Esophagus mucosa (tissue), 1 donor: ENCODE results near the gene KCNQ5. TPM values are rescaled to one million over a fixed set of nuclear protein-coding genes. Genes with fewer than 3 reads are reported as not detected.
"Not testable (repeated sequence)": the region's sequence is repeated elsewhere in the genome, so short reads cannot be mapped to it uniquely, and the experiment has no call there.

Experiments used
- ATAC-seq: fragments of 200-7000 bp; cut with Tn5 transposase; one replicate; pipeline ENCODE4 v1.9.1; 2020
- total RNA-seq: library from RNA; stranded (reverse); gene quantifications from one replicate; pipeline ENCODE4 v1.2.4, GENCODE V29; 2023
- donor health status: DM: yes; HTN: yes; CAD: no.

KCNQ5 gene
- total RNA-seq, 1 donor from 2014 or later: 0.96 TPM

DNA sequence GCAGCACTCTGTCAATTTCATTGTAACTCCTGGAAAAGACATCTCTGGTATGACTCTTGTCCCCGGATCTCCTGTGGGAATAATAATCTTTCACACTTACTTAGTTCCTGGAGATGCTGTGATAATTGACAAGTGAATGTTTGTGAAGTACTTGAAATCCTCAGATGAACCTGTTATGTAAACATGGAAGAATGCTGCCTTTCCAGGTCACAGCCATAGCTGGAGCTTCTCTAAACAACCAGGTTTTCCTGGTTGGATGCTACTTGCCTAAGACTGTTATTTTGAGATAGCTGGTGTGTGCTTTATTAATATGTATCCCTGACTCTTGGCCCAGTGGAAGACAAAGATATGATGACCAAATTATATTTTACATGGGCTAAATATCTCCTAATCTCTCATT is 228.6 kb downstream of the KCNQ5 start:
- no peak for ATAC-seq

DNA sequence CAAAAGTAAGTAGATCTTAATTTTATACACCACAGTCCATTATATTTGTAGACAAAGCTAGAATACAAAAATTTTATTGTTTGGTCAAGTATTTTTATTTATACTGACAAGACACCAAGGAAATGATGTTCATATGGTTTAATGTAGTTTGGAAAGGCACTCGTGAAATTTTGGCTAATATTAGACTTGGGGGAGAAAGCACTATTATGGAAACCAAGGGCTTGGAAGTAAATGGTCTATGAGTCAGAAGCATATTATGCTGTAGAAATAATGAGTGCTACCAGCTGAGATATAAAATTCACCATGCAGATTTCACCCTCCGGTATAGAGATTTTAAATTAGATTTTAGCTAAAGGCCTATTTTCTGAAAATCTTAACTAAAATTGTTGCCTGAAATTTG is 233.6 kb downstream of the KCNQ5 start:
- ATAC-seq: no peak

DNA sequence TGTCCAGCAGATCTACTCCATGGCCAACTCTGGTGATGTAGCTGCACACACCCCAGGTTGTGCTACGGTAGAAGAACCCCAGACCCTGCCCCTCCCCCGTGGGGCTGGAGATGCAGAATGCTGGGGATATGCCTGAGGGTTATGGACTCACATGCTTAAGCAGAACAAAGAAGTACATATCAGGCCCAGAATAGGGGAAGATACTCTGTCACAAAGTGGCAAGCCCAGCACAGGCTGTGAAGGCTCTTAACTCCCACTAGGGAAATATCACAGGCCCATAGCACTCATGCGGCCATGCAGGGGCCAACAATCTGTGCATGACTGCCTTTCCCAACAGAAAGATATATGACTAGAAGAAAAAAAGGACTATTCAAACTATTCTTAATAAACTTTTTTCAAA is 234.9 kb downstream of the KCNQ5 start:
- ATAC-seq: no peak

DNA sequence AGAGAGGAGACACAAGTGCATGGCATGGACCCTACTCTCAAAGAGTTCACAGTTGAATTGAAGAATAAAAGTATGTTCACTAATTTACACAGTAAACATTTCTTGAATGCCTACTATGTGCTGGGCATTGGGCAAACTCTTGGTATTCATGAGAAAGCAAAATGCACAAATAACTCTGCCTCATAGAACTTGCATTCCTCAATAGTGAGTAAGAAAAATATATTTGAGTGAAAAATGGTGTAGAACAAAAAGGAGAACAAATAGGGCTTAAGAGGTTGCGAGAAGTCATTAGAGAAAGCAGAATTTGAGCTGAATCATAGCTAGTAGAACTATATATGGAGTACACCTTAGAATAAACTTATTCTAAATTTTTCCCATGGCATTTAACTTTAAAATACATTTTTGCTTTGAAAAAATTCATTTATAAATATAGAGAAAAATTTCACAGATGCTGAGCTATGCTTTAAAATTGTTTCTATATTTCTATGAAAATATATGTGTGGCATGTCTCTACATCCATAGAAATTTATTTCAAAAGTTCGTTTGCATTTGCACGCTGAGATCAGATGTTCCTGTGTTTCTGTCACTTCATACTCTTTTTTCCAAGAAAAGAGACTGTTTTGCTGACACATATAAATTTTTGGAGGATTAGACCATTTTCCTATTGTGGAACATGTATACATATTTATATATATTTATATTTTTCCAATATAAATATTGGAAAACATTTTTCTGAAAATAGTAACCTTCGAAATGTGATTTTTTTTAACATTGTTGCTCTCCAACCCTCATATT is 236.1 kb downstream of the KCNQ5 start:
- ATAC-seq: no peak

DNA sequence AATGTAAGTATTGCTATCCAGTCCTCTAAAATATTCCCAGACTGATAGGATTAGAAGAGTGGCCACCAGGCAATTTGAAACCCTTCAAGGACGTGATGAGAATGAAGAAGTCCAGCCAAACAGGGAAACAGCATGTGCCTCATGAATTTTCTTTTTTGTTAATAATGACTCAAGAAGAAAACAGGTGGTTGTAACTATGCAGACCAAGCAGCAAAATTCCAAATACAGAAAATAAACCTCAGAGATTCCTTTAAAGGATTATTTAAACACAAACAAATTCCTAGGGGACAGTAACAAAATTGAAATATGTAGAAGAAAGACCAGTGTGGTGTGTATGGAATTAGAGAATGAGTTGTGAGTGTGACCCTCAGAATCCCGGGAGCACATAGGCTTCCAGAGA is 239.2 kb downstream of the KCNQ5 start:
- ATAC-seq: no peak

DNA sequence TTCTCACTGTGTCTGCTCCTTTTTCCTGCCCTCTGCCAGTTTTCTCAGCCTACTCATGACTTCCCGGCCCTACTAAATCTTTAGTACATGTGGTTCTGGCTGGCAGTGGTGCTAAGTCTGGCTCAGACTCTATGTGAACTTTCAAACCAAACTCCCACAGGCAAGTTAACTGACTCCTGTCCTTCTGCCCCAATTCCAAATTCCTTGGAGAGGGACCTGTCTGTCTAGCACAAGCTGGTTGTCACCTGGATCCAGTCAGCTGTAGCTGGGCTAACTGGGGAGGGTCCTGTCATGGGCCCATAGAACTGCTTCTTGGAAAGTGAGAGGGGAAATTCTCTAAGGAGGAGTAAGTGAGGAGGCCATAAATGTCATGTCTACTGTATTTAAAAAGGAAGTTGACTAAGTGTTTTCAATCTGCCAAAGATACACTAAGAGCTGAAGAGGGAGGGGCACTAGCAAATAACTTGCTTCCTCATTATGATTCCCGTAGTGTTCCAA is 240.1 kb downstream of the KCNQ5 start:
- no peak for ATAC-seq

DNA sequence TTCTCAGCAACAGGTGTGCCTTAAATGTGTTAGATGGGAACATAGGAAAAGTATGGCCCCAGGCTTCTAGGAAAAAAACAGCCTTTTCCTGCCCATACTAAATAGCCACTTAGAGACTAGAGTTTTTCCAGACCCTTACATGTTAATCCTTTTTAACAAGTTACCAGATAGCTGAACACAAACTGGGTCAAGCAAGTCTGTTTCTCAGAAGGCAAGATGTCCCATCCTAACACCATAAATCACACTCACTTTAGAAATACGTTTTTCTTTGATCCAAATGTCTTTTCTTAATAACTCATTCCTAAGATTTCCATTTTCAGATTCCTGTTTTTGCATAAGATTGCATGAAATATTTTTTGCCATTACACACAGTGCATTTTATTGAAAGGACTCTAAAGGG is 241.3 kb downstream of the KCNQ5 start:
- no peak for ATAC-seq

DNA sequence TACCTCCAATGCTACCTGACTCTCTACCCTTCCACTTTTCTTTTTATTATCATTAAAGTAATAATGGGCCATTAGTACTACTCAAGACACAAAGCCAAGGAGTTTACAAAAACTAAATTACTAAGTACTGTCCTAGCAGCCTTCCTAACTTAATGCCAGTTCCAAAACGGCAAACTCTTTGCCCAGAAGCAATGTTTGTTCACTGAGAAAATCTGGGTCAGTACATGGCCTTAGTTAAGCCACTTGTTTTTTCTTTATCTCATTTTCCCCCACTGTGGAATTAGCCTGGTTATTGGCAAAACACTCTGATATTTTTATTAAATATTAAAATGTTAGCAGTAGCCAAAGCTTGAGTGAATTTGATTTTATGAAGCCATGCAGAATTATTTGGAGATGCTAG is 242.4 kb downstream of the KCNQ5 start:
- no peak for ATAC-seq

DNA sequence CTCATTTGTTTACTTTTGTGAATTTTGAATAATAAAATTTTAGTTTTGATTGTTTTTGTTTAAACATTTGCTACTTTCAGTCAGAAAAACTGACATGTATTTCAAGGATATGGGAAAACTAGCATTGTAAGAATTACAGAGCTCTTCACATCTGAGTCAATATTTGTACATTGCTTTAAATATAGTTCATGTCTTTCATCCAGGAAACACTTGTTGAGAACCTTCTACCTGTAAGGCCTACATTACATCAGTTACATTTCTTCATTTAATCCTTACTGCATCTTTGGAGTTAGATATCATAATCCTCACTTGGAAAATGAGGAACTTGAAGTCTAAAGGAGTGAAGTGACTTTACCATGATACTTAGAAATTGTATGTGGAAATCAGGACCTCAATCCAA is 242.9 kb downstream of the KCNQ5 start:
- ATAC-seq: no peak

DNA sequence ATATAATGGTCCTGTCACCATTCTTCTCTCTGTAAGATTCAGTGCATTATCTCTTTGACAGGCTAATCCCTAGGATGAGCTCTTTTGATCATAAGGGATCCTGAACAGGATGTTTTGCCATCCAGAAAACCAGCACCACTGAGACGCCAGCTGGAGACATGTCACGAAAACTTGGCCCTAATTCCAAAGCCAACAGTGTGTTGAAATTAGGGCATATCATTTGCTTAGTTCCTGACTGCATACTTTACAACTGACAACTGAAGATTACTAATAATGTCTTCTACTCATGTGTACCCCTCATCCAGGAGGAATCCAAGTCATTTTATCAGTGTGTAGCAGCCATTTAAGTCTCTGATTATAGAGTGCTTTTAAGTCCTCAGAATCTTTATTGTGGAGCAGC is 243.6 kb downstream of the KCNQ5 start:
- ATAC-seq: no peak

DNA sequence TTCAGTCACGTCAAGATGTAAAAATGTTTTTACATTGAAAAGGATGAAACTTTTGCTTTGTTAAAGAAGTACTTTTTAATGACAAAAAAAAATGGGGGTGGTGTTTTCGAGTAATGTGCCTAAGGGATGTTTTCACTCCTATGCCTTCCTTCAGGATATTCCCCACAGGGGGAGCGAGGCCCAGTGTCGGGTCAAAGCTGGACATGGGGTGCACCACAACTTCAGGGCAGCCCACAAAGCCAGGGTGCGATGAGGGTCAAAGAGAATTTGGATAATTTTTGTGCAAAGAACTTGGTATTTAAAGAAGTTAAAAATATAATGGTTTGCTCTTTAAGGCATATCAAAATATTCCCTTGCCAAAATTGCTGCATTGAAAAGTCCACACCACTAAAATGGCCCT is 247.8 kb downstream of the KCNQ5 start:
- ATAC-seq: no peak

DNA sequence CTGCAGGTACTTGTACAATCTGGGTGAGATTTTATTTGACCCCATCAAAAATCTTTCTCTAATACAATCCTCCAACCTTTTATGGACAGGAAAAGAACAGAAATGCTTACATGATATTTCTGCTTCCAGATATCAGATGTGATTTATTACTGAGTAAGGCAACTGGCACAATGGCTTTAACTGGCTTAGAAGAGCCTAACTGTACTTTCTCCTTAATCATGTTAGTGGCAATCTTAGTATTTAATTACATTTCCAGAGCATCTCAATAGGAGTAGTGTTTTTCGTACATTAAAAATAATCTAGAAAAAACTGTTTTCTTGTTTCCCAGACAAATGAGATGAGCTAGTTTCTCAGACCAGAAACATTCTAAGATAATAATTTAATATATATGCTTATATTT is 251.6 kb downstream of the KCNQ5 start:
- no peak for ATAC-seq

DNA sequence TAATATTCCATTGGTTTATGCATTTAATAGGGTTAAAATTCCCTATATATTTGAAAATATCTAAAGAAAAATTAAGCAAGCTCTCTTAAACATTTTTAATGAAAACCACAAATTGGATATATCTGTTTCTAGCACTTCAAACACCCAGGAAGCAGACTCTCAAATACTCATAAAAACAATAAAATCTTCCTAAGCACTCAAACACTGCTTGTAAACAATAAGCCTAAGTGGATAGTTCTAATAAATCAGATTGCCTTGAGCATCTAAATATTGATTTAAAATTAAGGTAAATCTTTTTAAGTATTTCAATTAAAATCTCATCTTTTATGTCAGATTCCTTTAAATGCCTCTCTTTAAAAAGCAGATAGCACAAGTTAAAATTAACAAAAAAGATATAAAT is 254.4 kb downstream of the KCNQ5 start:
- ATAC-seq: no peak

DNA sequence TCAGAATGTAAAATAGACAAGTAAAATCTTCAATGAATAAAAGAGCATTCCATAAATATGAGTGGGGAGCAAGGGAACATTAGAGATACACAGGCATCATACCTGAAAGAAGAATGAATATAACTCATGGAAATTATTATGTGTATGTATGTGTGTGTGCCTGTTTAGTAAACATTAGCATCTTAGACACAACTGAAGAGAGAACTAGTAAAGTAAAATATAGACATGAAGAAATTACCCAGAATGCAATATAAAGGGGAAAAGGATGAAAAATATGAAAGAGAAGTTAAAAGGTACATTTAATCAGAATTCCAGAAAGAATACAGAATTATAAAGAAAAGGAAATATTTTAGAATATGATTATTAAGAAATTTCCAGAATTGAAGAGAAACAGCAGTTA is 264.3 kb downstream of the KCNQ5 start:
- ATAC-seq: no peak

DNA sequence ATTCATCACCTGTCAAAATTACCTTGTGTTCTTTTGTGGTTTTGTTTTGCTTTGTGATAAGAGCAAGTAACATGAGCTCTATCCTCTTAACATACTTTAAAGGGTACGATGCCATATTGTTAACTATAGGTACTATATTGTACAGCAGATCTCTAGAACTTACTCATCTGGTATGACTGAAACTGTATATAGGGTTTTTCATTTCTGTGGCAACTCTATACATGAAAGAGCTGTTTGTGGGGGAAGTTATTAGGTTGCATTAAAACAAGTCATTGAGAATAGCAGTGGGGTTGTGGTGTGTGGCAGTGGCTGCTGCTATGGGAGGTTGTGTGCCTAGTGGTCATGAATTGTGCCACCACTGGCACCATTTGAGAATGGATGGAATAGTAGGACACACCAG is 268.4 kb downstream of the KCNQ5 start:
- ATAC-seq: no peak

DNA sequence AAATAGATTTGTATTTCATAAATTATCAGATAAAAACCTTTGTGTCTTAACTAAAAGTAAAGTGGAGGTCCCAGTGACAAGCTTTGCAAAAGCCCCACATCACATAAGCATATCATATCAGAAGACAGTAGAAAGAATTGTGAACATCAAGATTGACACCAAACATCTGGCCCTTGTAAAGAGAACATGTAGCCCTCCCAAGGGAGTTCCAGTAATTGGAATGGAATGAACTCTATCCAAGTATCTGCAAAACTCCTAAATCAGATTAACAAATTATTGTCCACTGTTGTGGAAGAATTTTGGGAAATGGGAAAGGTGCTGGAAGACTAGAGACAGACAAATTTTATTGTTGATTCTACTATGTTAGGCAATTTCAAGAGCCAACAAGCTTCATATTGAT is 268.8 kb downstream of the KCNQ5 start:
- ATAC-seq: no peak

DNA sequence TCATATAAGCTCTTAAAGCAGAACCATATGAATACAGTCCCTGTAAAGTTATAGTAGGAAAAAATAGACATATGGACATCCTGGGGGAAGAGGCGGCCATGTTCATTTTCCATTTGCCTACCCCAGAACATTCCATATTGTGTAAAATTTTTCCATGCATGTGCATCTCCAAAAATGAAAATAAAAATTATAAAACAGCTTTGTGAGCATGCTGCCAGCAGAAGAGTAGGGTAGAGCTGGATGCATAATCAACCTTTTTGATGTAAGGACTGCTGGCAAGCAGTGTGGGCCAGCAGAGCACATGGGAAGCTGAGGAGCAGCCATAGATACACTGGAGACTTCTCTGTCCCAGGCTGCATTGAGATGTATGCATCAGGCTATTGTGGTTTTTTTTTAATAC is 271.0 kb downstream of the KCNQ5 start:
- no peak for ATAC-seq

DNA sequence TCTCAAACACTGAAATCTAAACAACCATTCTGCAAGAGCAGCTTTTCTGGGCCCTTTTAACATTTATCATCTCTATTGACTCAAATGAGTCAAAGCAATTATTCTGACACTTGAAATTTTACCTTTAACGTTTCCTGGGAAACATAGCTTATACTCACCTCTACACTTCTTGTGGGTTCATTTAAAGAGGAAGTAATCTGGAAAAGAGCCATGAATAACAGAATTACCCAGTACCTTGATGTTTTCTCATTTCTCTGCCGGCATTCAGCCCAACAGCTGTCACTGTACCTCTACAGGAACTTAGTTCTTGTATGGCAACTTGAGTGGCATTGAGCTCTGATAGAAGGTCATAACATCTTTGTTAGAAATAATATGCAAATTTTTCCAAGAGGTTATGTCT is 272.2 kb downstream of the KCNQ5 start:
- ATAC-seq: no peak

DNA sequence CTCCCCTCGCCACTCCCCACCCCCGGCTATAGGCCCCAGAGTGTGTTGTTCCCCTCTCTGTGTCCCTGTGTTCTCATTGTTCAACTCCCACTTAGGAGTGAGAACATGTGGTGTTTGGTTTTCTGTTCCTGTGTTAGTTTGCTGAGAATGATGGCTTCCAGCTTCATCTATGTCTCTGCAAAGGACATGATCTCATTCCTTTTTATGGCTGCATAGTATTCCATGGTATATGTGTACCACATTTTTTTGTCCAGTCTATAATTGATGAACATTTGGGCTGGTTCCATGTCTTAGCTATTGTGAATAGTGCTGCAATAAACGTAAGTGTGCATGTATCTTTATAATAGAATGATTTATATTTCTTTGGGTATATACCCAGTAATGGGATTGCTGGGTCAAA is 276.4 kb downstream of the KCNQ5 start:
- ATAC-seq: not testable (repeated sequence)

DNA sequence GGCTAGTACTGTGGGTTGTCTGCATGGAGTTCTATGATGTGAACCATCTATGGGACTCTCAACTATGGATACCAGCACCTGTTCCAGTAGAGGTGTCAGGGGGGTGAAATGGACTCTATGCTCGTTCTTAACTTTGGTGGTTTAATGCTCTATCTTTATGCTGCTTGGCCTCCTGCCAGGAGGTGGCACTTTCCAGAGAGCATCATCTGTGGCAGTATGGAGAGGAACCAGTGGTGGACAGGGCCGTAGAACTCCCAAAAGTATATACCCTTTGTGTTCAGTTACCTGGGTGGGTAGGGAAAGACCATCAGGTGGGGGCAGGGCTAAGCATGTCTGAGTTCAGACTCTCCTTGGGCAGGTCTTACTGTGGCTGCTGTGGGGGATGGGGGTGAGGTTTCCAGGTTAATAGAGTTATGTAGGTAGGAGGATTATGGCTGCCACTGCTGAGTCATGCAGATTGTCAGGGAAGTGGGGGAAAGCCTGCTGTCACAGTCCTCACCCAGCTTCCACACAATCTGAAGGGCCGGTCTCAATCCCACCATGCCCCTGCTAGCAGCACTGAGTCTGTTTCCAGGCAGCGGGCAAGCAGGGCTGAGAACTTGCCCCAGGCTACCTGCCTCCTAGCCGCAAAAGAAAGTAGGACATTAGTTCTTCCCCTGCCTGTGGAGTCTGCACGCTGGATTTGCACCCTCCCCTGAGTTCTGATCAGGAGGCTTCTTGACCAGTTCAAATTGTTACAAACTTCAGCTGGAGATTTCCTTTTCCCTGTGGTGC is 284.0 kb downstream of the KCNQ5 start:
- ATAC-seq: no peak

DNA sequence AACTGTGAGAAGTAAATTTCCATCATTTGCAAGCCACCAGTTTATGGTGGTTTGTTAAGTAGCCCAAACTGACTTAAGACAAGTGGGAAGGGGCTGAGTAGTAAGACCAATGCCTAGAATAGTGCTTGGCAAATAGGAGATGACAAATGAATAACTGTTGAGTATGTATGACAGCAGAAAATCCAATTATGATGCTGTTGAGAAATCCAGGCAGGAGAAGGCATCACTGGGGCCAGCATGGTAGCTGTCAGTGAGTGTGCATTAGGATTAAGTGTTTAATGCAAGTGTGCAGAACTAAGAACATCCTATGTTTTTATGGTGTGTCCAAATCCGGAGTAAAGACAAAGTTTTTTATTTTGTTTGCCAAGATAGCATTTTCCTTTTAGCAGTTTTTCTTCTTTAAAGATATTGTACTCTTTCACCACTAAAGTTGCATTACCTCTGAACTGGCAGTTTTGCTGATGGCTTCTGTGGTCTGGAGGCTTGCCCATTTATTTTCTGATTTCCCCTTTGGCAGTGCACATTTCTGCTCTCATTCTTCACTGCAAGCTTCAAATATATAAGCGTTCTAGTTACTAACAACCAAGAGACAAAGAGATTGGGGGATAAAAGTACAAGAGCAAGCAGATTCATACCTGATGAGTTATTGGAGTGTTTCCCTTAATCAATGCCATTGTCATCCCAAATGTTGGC is 289.7 kb downstream of the KCNQ5 start:
- ATAC-seq: no peak

DNA sequence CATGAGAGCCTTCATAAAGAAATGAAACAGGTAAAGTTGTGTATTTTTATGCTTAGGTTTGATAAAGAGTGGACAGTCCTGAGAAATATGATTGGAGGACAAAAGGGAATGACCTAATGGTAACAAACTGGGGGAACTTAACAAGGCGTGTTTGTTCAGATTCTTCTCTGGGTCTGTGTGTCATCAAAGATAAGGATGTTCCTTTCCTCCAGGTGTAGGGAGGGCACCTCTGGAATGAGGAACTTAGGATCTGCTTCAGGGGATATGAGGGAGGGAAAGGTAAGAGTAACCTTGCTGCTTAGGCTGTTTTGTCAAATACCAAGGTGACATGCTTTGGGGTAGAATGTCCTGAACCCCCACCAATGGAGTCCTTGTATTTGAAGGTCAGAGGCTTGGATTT is 291.9 kb downstream of the KCNQ5 start:
- ATAC-seq: no peak

DNA sequence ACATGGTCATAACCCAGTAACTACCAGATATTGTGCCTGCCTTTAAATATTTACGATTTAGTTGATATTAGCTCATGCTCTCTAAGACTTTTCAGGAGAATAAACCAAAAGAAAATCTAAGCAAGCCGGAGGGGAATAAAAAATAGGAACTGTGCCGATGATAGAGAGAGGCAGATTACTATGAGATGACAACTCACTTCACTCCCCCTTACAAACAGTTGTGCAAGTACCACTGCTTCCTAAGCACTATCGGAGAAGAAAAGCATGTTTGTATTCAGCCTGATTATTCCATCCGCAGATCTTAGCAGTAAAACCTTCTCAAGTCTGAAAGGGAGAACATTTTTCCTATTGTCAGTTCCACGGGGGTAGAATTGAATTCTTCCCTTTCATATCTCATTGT is 294.4 kb downstream of the KCNQ5 start:
- no peak for ATAC-seq

DNA sequence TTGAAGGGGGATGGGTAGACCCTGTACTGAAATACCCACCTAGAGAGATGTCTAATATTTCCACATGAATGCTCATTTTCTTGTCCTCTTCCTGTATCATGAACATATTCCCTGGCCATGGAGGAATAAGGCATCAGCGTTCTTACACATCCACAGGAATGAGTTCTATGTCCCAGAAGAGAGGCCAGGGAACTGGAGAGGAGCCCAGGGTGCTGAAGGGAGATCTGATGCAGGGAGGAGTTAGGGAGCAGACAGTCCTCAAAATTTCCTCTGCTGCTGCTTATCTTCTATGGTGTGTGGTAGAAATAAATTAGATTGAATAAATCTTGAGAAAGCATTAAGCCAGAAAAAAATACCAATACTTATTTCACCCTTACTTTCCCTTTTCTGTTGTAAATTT is 295.0 kb downstream of the KCNQ5 start:
- no peak for ATAC-seq
